SIG-M5 treated with dmso at 0.1 percent for 504 hours (cell line): ENCODE measurements around the gene TSFM.

Source experiments
- DNase-seq: peaks from one replicate; lab custom pipeline; 2025; ENCODE audit not compliant: unreplicated experiment; lab: John Stamatoyannopoulos, UW

The TSFM gene

GRCh38 chr12:57833672-57834071 is 51.1 kb downstream of the TSFM start:
- no peak for DNase-seq

- DNase-seq: no peak
These were observed 51.7 kb downstream of the TSFM start for GRCh38 chr12:57834086-57834876.

GRCh38 chr12:57835366-57836288 is 53.0 kb downstream of the TSFM start:
- no peak for DNase-seq

GRCh38 chr12:57836442-57837375 is 54.1 kb downstream of the TSFM start:
- DNase-seq: peak; percentile 50

- peak; percentile 48 for DNase-seq
These were observed 55.4 kb downstream of the TSFM start for GRCh38 chr12:57837864-57838562.

- DNase-seq: no peak
These were observed 56.2 kb downstream of the TSFM start for GRCh38 chr12:57838594-57839302.

GRCh38 chr12:57839996-57840395 is 57.4 kb downstream of the TSFM start:
- DNase-seq: no peak

- no peak for DNase-seq
These were observed 58.1 kb downstream of the TSFM start for GRCh38 chr12:57840726-57841125.

GRCh38 chr12:57841445-57841844 is 58.9 kb downstream of the TSFM start:
- no peak for DNase-seq

GRCh38 chr12:57842342-57843294 is 60.0 kb downstream of the TSFM start:
- DNase-seq: no peak

- peak; percentile 71 for DNase-seq
These were observed 62.3 kb downstream of the TSFM start for GRCh38 chr12:57844709-57845477.

GRCh38 chr12:57845478-57846284 is 63.1 kb downstream of the TSFM start:
- DNase-seq: peak; percentile 71

GRCh38 chr12:57846285-57846576 is 63.6 kb downstream of the TSFM start:
- peak; percentile 40 for DNase-seq

GRCh38 chr12:57846577-57847319 is 64.2 kb downstream of the TSFM start, which contains the start of gene CTDSP2:
Gene CTDSP2, minus strand, starts transcription at chr12:57846729. Its CDS starts 294 bp downstream, at chr12:57846435.
- peak; percentile 96 for DNase-seq
